DOHH2 (cell line): ENCODE measurements around the gene ZBTB16.
A peak's percentile ranks its signal among the peaks of the same experiment; 100 is the strongest.

Experiments used
- H3F3A ChIP-seq: fragments of 200-600 bp; sonication (generic), shearing (Covaris generic); 2 replicates; pipeline ENCODE4 v1.6.0; 2016; ENCODE audit warnings: antibody characterized with exemption, mild to moderate bottlenecking; ENCODE audit not compliant: control insufficient read depth, insufficient read depth
- H3K27ac ChIP-seq: fragments of 200-600 bp; sonication (generic); 2 replicates; pipeline ENCODE4 v1.5.1; 2014; ENCODE audit warnings: low read depth, mild to moderate bottlenecking, low read length, moderate library complexity
- H3K27me3 ChIP-seq: fragments of 200-600 bp; sonication (generic); 2 replicates; pipeline ENCODE4 v1.6.1; 2014; ENCODE audit warnings: mild to moderate bottlenecking, low read length, mixed read lengths; ENCODE audit not compliant: control insufficient read depth
- H3K36me3 ChIP-seq: fragments of 200-600 bp; sonication (generic); 2 replicates; pipeline ENCODE4 v1.6.1; 2014; ENCODE audit warnings: mild to moderate bottlenecking, low read length, moderate library complexity, mixed read lengths; ENCODE audit not compliant: control insufficient read depth
- H3K4me1 ChIP-seq: fragments of 200-600 bp; sonication (generic); 2 replicates; pipeline ENCODE4 v1.6.1; 2014; ENCODE audit warnings: mild to moderate bottlenecking, low read length, mixed read lengths; ENCODE audit not compliant: control insufficient read depth
- H3K4me2 ChIP-seq: fragments of 200-600 bp; sonication (generic); 2 replicates; pipeline ENCODE4 v1.6.0; 2014; ENCODE audit warnings: mild to moderate bottlenecking, low read length, moderate library complexity
- H3K4me3 ChIP-seq: fragments of 200-600 bp; sonication (generic); 2 replicates; pipeline ENCODE4 v1.5.1; 2014; ENCODE audit warnings: mild to moderate bottlenecking, low read length, mixed read lengths
- H3K79me2 ChIP-seq: fragments of 200-600 bp; sonication (generic); 2 replicates; pipeline ENCODE4 v1.6.1; 2014; ENCODE audit warnings: mild to moderate bottlenecking, low read length, mixed read lengths; ENCODE audit not compliant: control insufficient read depth
- H3K9me2 ChIP-seq: fragments of 200-600 bp; sonication (generic); replicated peaks from 2 replicates; pipeline ENCODE4 v1.6.1; 2014; ENCODE audit warnings: mild to moderate bottlenecking, low read length, mixed read lengths; ENCODE audit not compliant: control insufficient read depth
- H3K9me3 ChIP-seq: fragments of 200-600 bp; sonication (generic); 2 replicates; pipeline ENCODE4 v1.6.1; 2014; ENCODE audit warnings: antibody characterized with exemption, low read length, mixed read lengths; ENCODE audit not compliant: control insufficient read depth, insufficient read depth
- H4K20me1 ChIP-seq: fragments of 200-600 bp; sonication (generic); 2 replicates; pipeline ENCODE4 v1.6.0; 2014; ENCODE audit warnings: low read depth, mild to moderate bottlenecking, antibody characterized with exemption, low read length, moderate library complexity; ENCODE audit not compliant: control insufficient read depth, insufficient read depth
- CTCF ChIP-seq: fragments of 200-600 bp; sonication (generic); IDR thresholded peaks from one replicate; pipeline ENCODE4 v1.5.1; 2014; ENCODE audit warnings: antibody characterized with exemption, mild to moderate bottlenecking, low read depth, low read length; ENCODE audit not compliant: poor library complexity, severe bottlenecking
- EZH2phosphoT487 ChIP-seq: fragments of 200-600 bp; sonication (generic); IDR thresholded peaks from 2 replicates; pipeline ENCODE4 v1.6.1; 2017; ENCODE audit warnings: borderline replicate concordance, mild to moderate bottlenecking, antibody characterized with exemption, low read length, moderate library complexity, mixed read lengths

The ZBTB16 gene

GRCh38 chr11:114075891-114076441 is 16.5 kb downstream of the ZBTB16 start:
- peaks cover 21% of the 10 kb centered on the region for H3K4me1 ChIP-seq
- H3K79me2 ChIP-seq: no peaks in the 10 kb centered on the region
- peaks cover 38% of the 10 kb centered on the region for H3K27me3 ChIP-seq
- TF ChIP-seq CTCF (peak; percentile 51), EZH2phosphoT487 (no peak)
- no peaks in the 10 kb centered on the region for H3K9me3 ChIP-seq
- no peaks in the 10 kb centered on the region for H3K9me2 ChIP-seq
- H3K4me3 ChIP-seq: no peak overlapping the region
- no peaks in the 10 kb centered on the region for H3K36me3 ChIP-seq
- H4K20me1 ChIP-seq: 0 out of 2 replicates have a peak, but pooled peaks cover 3% of the 10 kb centered on the region
- no peak overlapping the region for H3K4me2 ChIP-seq
- no peak overlapping the region for H3K27ac ChIP-seq
- H3F3A ChIP-seq: no peaks in the 10 kb centered on the region

DNA sequence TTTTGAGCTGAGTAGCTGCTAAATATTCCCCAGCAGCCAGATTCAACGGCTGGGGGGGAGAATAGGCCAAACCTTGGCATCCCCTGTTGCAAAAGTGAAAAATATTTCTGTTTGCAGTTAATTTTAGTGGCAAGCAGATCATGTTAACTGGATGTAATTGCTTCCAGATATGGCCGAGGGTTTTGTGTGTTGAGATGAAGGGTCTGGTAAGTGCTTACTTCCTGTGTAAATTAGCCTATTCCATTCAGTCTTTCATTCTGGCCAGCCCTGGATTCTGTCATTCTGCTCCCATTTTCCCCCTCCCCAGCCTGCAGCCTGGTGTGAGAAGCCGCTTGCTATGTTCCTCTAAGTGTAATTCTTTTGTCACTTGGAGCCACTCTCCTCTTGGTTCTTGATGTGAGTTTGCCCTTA is 17.4 kb downstream of the ZBTB16 start:
- peaks cover 21% of the 10 kb centered on the region for H3K4me1 ChIP-seq
- H3K4me2 ChIP-seq: no peak overlapping the region
- no peak overlapping the region for H3K27ac ChIP-seq
- H3K27me3 ChIP-seq: peaks cover 47% of the 10 kb centered on the region
- H3K9me2 ChIP-seq: no peaks in the 10 kb centered on the region
- 0 out of 2 replicates have a peak, but pooled peaks cover 3% of the 10 kb centered on the region for H4K20me1 ChIP-seq
- TF ChIP-seq EZH2phosphoT487: no peak
- TF ChIP-seq CTCF: no peak
- no peaks in the 10 kb centered on the region for H3K36me3 ChIP-seq
- H3F3A ChIP-seq: no peaks in the 10 kb centered on the region
- H3K79me2 ChIP-seq: no peaks in the 10 kb centered on the region
- no peak overlapping the region for H3K4me3 ChIP-seq
- no peaks in the 10 kb centered on the region for H3K9me3 ChIP-seq

GRCh38 chr11:114077482-114078305 is 18.2 kb downstream of the ZBTB16 start:
- H3K4me3 ChIP-seq: no peak overlapping the region
- H3K27ac ChIP-seq: no peak overlapping the region
- H3K36me3 ChIP-seq: no peaks in the 10 kb centered on the region
- H3K4me2 ChIP-seq: 0 out of 2 replicates have a peak overlapping the region, but pooled peaks have one; percentile 6
- peaks cover 53% of the 10 kb centered on the region for H3K27me3 ChIP-seq
- no peaks in the 10 kb centered on the region for H3K79me2 ChIP-seq
- TF ChIP-seq CTCF (no peak), EZH2phosphoT487 (no peak)
- no peaks in the 10 kb centered on the region for H3K9me3 ChIP-seq
- no peaks in the 10 kb centered on the region for H3F3A ChIP-seq
- peaks cover 21% of the 10 kb centered on the region for H3K4me1 ChIP-seq
- 0 out of 2 replicates have a peak, but pooled peaks cover 3% of the 10 kb centered on the region for H4K20me1 ChIP-seq
- H3K9me2 ChIP-seq: no peaks in the 10 kb centered on the region
